ENCODE measurements around the gene NUDT13. TPM values are rescaled to one million over a fixed set of nuclear protein-coding genes. Genes with fewer than 3 reads are reported as not detected.

NUDT13 gene
- total and polyA plus RNA-seq, 9 of the 15 experiments (the other 6 are each of a cell fraction or from before 2014, with no cell fraction given): 4.7 to 11.1 (median 5.6) TPM

GRCh38 chr10:73110345-73110849 lies at the start of gene NUDT13 (continued):
- TF ChIP-seq PRDM10 (IDR thresholded peaks at IDR 0.05; ENCODE audit: partially characterized antibody) (peak; percentile 48), ELK1 (CRISPR knock-in tag; IDR thresholded peaks at IDR 0.05) (no peak), ASH1L (IDR thresholded peaks at IDR 0.05; ENCODE audit: borderline replicate concordance, low read depth, partially characterized antibody) (peak; percentile 86), FOXK2 (conservative IDR thresholded peaks at IDR 0.05 in 1 of 2, IDR thresholded peaks at IDR 0.05 in 1 of 2; ENCODE audit: low read depth in 2 of 2) (peak; percentile 24 to 30; a peak in 3 of 4 replicates), IRF1 (CRISPR knock-in tag; IDR thresholded peaks at IDR 0.05; ENCODE audit: borderline replicate concordance) (no peak), RNF2 (IDR thresholded peaks at IDR 0.05) (peak; percentile 56; the same call in 1 of the 2 replicates), ZNF830 (CRISPR knock-in tag; IDR thresholded peaks at IDR 0.05) (no peak), HNRNPL (IDR thresholded peaks at IDR 0.05; ENCODE audit: low read depth, low read length) (no peak), PTRF (tag; IDR thresholded peaks at IDR 0.05) (no peak), ARID1B (IDR thresholded peaks at IDR 0.05) (no peak), SRF (CRISPR knock-in tag; IDR thresholded peaks at IDR 0.05) (peak in 1 of 2 experiments; percentile 63; a peak in 1 of 4 replicates), DLX4 (CRISPR knock-in tag; IDR thresholded peaks at IDR 0.05) (no peak), HOXB6 (CRISPR knock-in tag; IDR thresholded peaks at IDR 0.05; ENCODE audit: borderline replicate concordance) (no peak), PCBP1 (IDR thresholded peaks at IDR 0.05; ENCODE audit: low read depth, low read length, poor library complexity, severe bottlenecking) (no peak), TCF15 (CRISPR knock-in tag; IDR thresholded peaks at IDR 0.05) (peak; percentile 82; the same call in 1 of the 2 replicates), CREB5 (CRISPR knock-in tag; IDR thresholded peaks at IDR 0.05) (no peak), SNIP1 (IDR thresholded peaks at IDR 0.05; ENCODE audit: low read depth) (no peak), ELF1 (tag; IDR thresholded peaks at IDR 0.05) (peak; percentile 100), EWSR1 (IDR thresholded peaks at IDR 0.05; ENCODE audit: borderline replicate concordance, low read depth, partially characterized antibody) (no peak), CTBP1 (IDR thresholded peaks at IDR 0.05; ENCODE audit: borderline replicate concordance) (no peak), BCL6 (CRISPR knock-in tag; IDR thresholded peaks at IDR 0.05) (peak; percentile 56; the same call in 1 of the 2 replicates)

All from K562 (cell line).